ENCODE measurements around the gene RMND5B.
"Not testable (repeated sequence)": the region's sequence is repeated elsewhere in the genome, so short reads cannot be mapped to it uniquely, and the experiment has no call there.

The RMND5B gene

DNA sequence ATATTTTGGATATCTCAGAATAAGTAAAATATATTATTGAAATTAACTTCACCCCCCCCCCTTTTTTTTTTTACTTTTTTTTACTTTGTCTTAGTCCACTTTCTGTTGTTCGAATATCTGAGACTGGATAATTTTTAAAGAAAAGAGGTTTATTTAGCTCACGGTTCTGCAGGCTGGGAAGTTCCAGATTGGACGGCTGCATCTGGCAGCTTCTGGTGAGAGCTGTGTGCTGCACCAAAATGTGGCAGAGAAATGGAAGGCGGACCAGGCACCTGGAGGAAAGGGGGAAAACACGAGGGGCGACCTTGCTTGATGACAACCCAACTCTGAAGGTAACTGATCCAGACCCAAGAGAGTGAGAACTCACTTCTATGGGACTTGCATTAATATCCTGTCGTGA is 62.0 kb downstream of the RMND5B start:
- Mint-ChIP-seq H3K27ac (no peak overlapping the region), H3K4me3 (no peak overlapping the region), H3K9me3 (peaks cover 5% of the 10 kb centered on the region), H3K36me3 (ENCODE audit: low read depth) (no peaks in the 10 kb centered on the region), H3K4me1 (peaks cover 5% of the 10 kb centered on the region), H3K27me3 (ENCODE audit: low read depth) (peaks cover 18% of the 10 kb centered on the region)
- no peak for TF ChIP-seq CTCF (IDR thresholded peaks at IDR 0.05; ENCODE audit: unreplicated experiment in 3 of 3)

DNA sequence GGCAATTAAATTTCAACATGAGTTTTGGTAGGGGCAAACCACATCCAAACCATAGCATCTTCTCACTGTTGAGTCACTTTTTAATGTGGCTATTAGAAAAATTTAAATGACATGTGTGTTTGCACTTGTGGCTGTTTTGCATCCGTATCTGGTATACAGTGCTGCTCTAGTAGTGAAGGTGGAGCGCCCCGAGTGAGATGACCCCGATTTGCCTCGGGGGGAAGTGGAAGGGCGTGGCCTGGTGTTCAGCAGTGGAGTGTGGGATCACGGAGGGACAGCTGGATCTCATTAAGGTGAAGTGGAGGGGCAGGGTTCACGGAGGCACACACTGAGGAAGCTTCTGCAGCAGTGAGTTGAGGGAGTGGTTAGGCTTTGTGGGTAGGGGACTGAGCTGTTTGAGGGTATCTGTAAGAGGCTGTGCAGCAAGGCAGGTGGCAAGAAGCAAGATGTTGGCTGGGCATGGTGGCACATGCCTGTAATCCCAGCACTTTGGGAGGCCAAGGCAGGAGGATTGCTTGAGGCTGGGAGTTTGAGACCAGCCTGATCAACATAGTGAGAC is 62.5 kb downstream of the RMND5B start:
- Mint-ChIP-seq H3K27ac (no peak overlapping the region), H3K36me3 (ENCODE audit: low read depth) (no peaks in the 10 kb centered on the region), H3K9me3 (peaks cover 5% of the 10 kb centered on the region), H3K4me3 (no peak overlapping the region), H3K4me1 (peaks cover 5% of the 10 kb centered on the region), H3K27me3 (ENCODE audit: low read depth) (peaks cover 18% of the 10 kb centered on the region)
- TF ChIP-seq CTCF (IDR thresholded peaks at IDR 0.05; ENCODE audit: unreplicated experiment in 3 of 3) = no peak

- Mint-ChIP-seq H3K4me1 (peaks cover 5% of the 10 kb centered on the region), H3K36me3 (ENCODE audit: low read depth) (no peaks in the 10 kb centered on the region), H3K9me3 (peaks cover 5% of the 10 kb centered on the region), H3K4me3 (no peak overlapping the region), H3K27me3 (ENCODE audit: low read depth) (peaks cover 18% of the 10 kb centered on the region), H3K27ac (no peak overlapping the region)
- TF ChIP-seq CTCF (IDR thresholded peaks at IDR 0.05; ENCODE audit: unreplicated experiment in 3 of 3) = no peak
These were observed 63.2 kb downstream of the RMND5B start for GRCh38 chr5:178194026-178194425.

DNA sequence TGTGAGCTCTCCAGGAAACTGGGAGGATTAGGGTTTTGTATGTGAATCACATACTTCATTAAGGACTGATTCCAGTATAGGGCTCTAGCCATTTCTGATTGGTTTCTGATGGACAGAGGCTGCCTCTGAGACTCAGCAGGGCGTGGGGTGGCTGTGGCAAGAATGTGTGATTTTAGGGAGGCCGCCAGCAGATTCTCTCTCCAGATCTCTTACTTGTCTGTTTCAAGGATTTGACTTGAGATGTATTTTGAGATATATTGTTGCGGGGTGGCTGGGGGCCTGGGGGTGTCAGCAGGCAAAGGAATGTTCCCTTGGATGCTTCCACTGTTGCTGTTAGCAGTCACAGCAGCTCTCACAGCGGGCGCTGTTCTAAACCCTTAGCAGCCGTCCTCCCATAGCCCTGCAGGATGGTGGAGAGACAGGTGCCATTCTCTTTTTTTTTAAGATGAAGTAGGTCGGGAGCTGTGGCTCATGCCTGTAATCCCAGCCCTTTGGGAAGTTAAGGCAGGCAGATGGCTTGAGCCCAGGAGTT is 65.5 kb downstream of the RMND5B start:
- Mint-ChIP-seq H3K4me1 (peaks cover 10% of the 10 kb centered on the region), H3K9me3 (peaks cover 5% of the 10 kb centered on the region), H3K36me3 (ENCODE audit: low read depth) (no peaks in the 10 kb centered on the region), H3K4me3 (no peak overlapping the region), H3K27ac (no peak overlapping the region), H3K27me3 (ENCODE audit: low read depth) (peaks cover 18% of the 10 kb centered on the region)
- no peak for TF ChIP-seq CTCF (IDR thresholded peaks at IDR 0.05; ENCODE audit: unreplicated experiment in 3 of 3)

- peaks cover 10% of the 10 kb centered on the region for H3K4me1 Mint-ChIP-seq
- H3K27me3 Mint-ChIP-seq (ENCODE audit: low read depth) = peaks cover 18% of the 10 kb centered on the region
- no peak overlapping the region for H3K27ac Mint-ChIP-seq
- H3K4me3 Mint-ChIP-seq = no peak overlapping the region
- H3K9me3 Mint-ChIP-seq = peaks cover 5% of the 10 kb centered on the region
- TF ChIP-seq CTCF (IDR thresholded peaks at IDR 0.05; ENCODE audit: unreplicated experiment in 3 of 3) = peak in 1 of 3 experiments; percentile 13
- H3K36me3 Mint-ChIP-seq (ENCODE audit: low read depth) = no peaks in the 10 kb centered on the region
These were observed 66.2 kb downstream of the RMND5B start for GRCh38 chr5:178196986-178197385.

- H3K36me3 Mint-ChIP-seq (ENCODE audit: low read depth); H3K4me1 Mint-ChIP-seq; H3K27ac Mint-ChIP-seq; H3K4me3 Mint-ChIP-seq; H3K9me3 Mint-ChIP-seq: not testable (repeated sequence)
- peaks cover 18% of the 10 kb centered on the region for H3K27me3 Mint-ChIP-seq (ENCODE audit: low read depth)
These were observed 67.3 kb downstream of the RMND5B start for GRCh38 chr5:178198151-178198550.
